ENCODE measurements around the gene F10. TPM values are rescaled to one million over a fixed set of nuclear protein-coding genes. Genes with fewer than 3 reads are reported as not detected.
"Not testable (repeated sequence)": the region's sequence is repeated elsewhere in the genome, so short reads cannot be mapped to it uniquely, and the experiment has no call there.

The F10 gene
- total RNA-seq, 1 experiment from 2014 or later, result not detected

GRCh38 chr13:113105032-113105920 lies 17.3 kb upstream of the F10 start, which contains the start of gene F7:
Gene F7, plus strand, starts transcription at chr13:113105791. Its CDS starts 51 bp downstream, at chr13:113105842.
- Histone ChIP-seq H3K27ac (ENCODE audit: low read depth, low read length, poor library complexity, severe bottlenecking) (no peak within 1 kb of the TSS), H3K9me3 (ENCODE audit: low read depth, low read length, poor library complexity, severe bottlenecking) (no peaks in the 10 kb centered on the region), H3K4me3 (ENCODE audit: low read depth, low read length, poor library complexity, severe bottlenecking) (no peak within 1 kb of the TSS), H3K27me3 (replicated peaks; ENCODE audit: insufficient read depth, low read depth, low read length, poor library complexity) (peaks cover 9% of the 10 kb centered on the region), H3K36me3 (ENCODE audit: insufficient read depth, low read length, poor library complexity, severe bottlenecking) (no peaks in the 10 kb centered on the region), H3K4me1 (ENCODE audit: insufficient read depth, low read length, poor library complexity, severe bottlenecking) (no peaks in the 10 kb centered on the region)
- ChIA-PET POLR2A (ENCODE audit: low non-redundant PET) (no interaction called here), CTCF (no interaction called here)
- no TSS peak for BruUV-seq (replicated peaks)
- intact Hi-C loops (cut with micrococcal nuclease; ENCODE audit: unreplicated experiment), result no loop called here
- no peak for TF ChIP-seq CTCF (conservative IDR thresholded peaks at IDR 0.05; ENCODE audit: low read depth, low read length)
- TF ChIP-seq EZH2 (IDR thresholded peaks at IDR 0.05; ENCODE audit: borderline replicate concordance, low read depth, low read length, poor library complexity, severe bottlenecking), result no peak
- no peak for DNase-seq (ENCODE audit: low spot score)

GRCh38 chr13:113105921-113106452 lies 16.6 kb upstream of the F10 start:
- intact Hi-C loops (cut with micrococcal nuclease; ENCODE audit: unreplicated experiment), result no loop called here
- BruUV-seq (replicated peaks), result no TSS peak
- ChIA-PET CTCF (no interaction called here), POLR2A (ENCODE audit: low non-redundant PET) (no interaction called here)
- no peak for DNase-seq (ENCODE audit: low spot score)
- Histone ChIP-seq H3K27me3 (replicated peaks; ENCODE audit: insufficient read depth, low read depth, low read length, poor library complexity) (peaks cover 16% of the 10 kb centered on the region), H3K27ac (ENCODE audit: low read depth, low read length, poor library complexity, severe bottlenecking) (no peak overlapping the region), H3K4me1 (ENCODE audit: insufficient read depth, low read length, poor library complexity, severe bottlenecking) (no peaks in the 10 kb centered on the region), H3K36me3 (ENCODE audit: insufficient read depth, low read length, poor library complexity, severe bottlenecking) (no peaks in the 10 kb centered on the region), H3K4me3 (ENCODE audit: low read depth, low read length, poor library complexity, severe bottlenecking) (no peak overlapping the region), H3K9me3 (ENCODE audit: low read depth, low read length, poor library complexity, severe bottlenecking) (no peaks in the 10 kb centered on the region)
- TF ChIP-seq CTCF (conservative IDR thresholded peaks at IDR 0.05; ENCODE audit: low read depth, low read length), result no peak
- TF ChIP-seq EZH2 (IDR thresholded peaks at IDR 0.05; ENCODE audit: borderline replicate concordance, low read depth, low read length, poor library complexity, severe bottlenecking), result no peak

- peaks cover 19% of the 10 kb centered on the region for H3K27me3 ChIP-seq (replicated peaks; ENCODE audit: insufficient read depth, low read depth, low read length, poor library complexity)
- intact Hi-C loops (cut with micrococcal nuclease; ENCODE audit: unreplicated experiment), result no loop called here
- no peak overlapping the region for H3K4me3 ChIP-seq (ENCODE audit: low read depth, low read length, poor library complexity, severe bottlenecking)
- TF ChIP-seq EZH2 (IDR thresholded peaks at IDR 0.05; ENCODE audit: borderline replicate concordance, low read depth, low read length, poor library complexity, severe bottlenecking) (no peak), CTCF (conservative IDR thresholded peaks at IDR 0.05; ENCODE audit: low read depth, low read length) (no peak)
- ChIA-PET CTCF (no interaction called here), POLR2A (ENCODE audit: low non-redundant PET) (no interaction called here)
- BruUV-seq (replicated peaks), result no TSS peak
- no peaks in the 10 kb centered on the region for H3K4me1 ChIP-seq (ENCODE audit: insufficient read depth, low read length, poor library complexity, severe bottlenecking)
- H3K36me3 ChIP-seq (ENCODE audit: insufficient read depth, low read length, poor library complexity, severe bottlenecking), result no peaks in the 10 kb centered on the region
- no peaks in the 10 kb centered on the region for H3K9me3 ChIP-seq (ENCODE audit: low read depth, low read length, poor library complexity, severe bottlenecking)
- no peak overlapping the region for H3K27ac ChIP-seq (ENCODE audit: low read depth, low read length, poor library complexity, severe bottlenecking)
- no peak for DNase-seq (ENCODE audit: low spot score)
Measured at GRCh38 chr13:113106711-113107351, 15.8 kb upstream of the F10 start.

GRCh38 chr13:113108521-113108920 lies 14.1 kb upstream of the F10 start:
- BruUV-seq (replicated peaks); DNase-seq (ENCODE audit: low spot score); H3K9me3 ChIP-seq (ENCODE audit: low read depth, low read length, poor library complexity, severe bottlenecking); POLR2A ChIA-PET (ENCODE audit: low non-redundant PET); H3K36me3 ChIP-seq (ENCODE audit: insufficient read depth, low read length, poor library complexity, severe bottlenecking); H3K4me3 ChIP-seq (ENCODE audit: low read depth, low read length, poor library complexity, severe bottlenecking); intact Hi-C loops (cut with micrococcal nuclease; ENCODE audit: unreplicated experiment); CTCF ChIA-PET; H3K4me1 ChIP-seq (ENCODE audit: insufficient read depth, low read length, poor library complexity, severe bottlenecking); H3K27ac ChIP-seq (ENCODE audit: low read depth, low read length, poor library complexity, severe bottlenecking): not testable (repeated sequence)
- H3K27me3 ChIP-seq (replicated peaks; ENCODE audit: insufficient read depth, low read depth, low read length, poor library complexity), result peaks cover 19% of the 10 kb centered on the region

Data from A673 (cell line).